CD4-positive, alpha-beta T cell (primary cell): ENCODE results near the gene ARRDC2. TPM values are rescaled to one million over a fixed set of nuclear protein-coding genes. Genes with fewer than 3 reads are reported as not detected.

Experiments used
- ATAC-seq: fragments of 200-7000 bp; cut with Tn5 transposase; one replicate; pipeline ENCODE4 v1.10.0; 2022; ENCODE audit warnings: mild to moderate bottlenecking; ENCODE audit not compliant: poor library complexity
- CTCF ChIA-PET: fragments of 350-600 bp; sonication (Branson Sonifier 250); formaldehyde crosslinking; loops from one replicate; lab custom pipeline; 2021; ENCODE audit warnings: antibody characterized with exemption, inconsistent platforms; lab: Charles Lee
- POLR2A ChIA-PET: fragments of 350-600 bp; sonication (Branson Sonifier 250); formaldehyde crosslinking; loops from one replicate; lab custom pipeline; 2021; ENCODE audit warnings: antibody characterized with exemption, inconsistent platforms; lab: Charles Lee
- DNase-seq, 14 experiments: peaks; one replicate each; pipeline ENCODE4 v3.0.0-alpha.2; 2013 to 2020; ENCODE audit warnings: mixed read lengths in 2 of 14
- H3K27ac ChIP-seq, 2 donors: one replicate each; pipeline versions ENCODE4 v1.5.1 to v1.7.0; 2013; ENCODE audit warnings: low read length in 2 of 2, low read depth in 1 of 2, mild to moderate bottlenecking in 1 of 2
- H3K27me3 ChIP-seq, 2 experiments: 1 replicate in 1 of 2; 2 replicates in 1 of 2; pipeline versions ENCODE4 v1.6.1 to v1.7.0; 2013; ENCODE audit warnings: low read length in 2 of 2, control low read depth in 1 of 2, mild to moderate bottlenecking in 1 of 2, moderate library complexity in 1 of 2; ENCODE audit not compliant: insufficient read depth in 2 of 2, control insufficient read depth in 1 of 2
- H3K36me3 ChIP-seq: one replicate; pipeline ENCODE4 v1.6.1; 2013; ENCODE audit warnings: low read length, control low read depth; ENCODE audit not compliant: insufficient read depth
- H3K4me1 ChIP-seq: one replicate; pipeline ENCODE4 v1.6.1; 2013; ENCODE audit warnings: low read length, control low read depth; ENCODE audit not compliant: insufficient read depth
- H3K4me3 ChIP-seq: one replicate; pipeline ENCODE4 v1.5.1; 2013; ENCODE audit warnings: mild to moderate bottlenecking, low read length, moderate library complexity
- H3K9me3 ChIP-seq, 2 experiments: 1 replicate in 1 of 2; 2 replicates in 1 of 2; pipeline versions ENCODE4 v1.6.1 to v1.7.0; 2013; ENCODE audit warnings: low read length in 2 of 2, mild to moderate bottlenecking in 2 of 2, control low read depth in 1 of 2, moderate library complexity in 1 of 2; ENCODE audit not compliant: control insufficient read depth in 1 of 2, insufficient read depth in 1 of 2
- H3K27ac Mint-ChIP-seq: one replicate; pipeline ENCODE4 v1.8.0; 2020; ENCODE audit warnings: mixed read lengths
- H3K27me3 Mint-ChIP-seq: one replicate; pipeline ENCODE4 v1.8.0; 2021; ENCODE audit warnings: mixed read lengths
- H3K36me3 Mint-ChIP-seq: one replicate; pipeline ENCODE4 v1.8.0; 2021; ENCODE audit warnings: low read depth, mixed read lengths
- H3K4me1 Mint-ChIP-seq: one replicate; pipeline ENCODE4 v1.8.0; 2021; ENCODE audit warnings: low read depth, mixed read lengths
- H3K4me3 Mint-ChIP-seq: one replicate; pipeline ENCODE4 v1.8.0; 2020; ENCODE audit warnings: mild to moderate bottlenecking, mixed read lengths
- H3K9me3 Mint-ChIP-seq: one replicate; pipeline ENCODE4 v1.8.0; 2020; ENCODE audit warnings: mixed read lengths
- CTCF ChIP-seq: fragments of 200-600 bp; IDR thresholded peaks from one replicate; pipeline ENCODE4 v1.8.0; 2022; ENCODE audit warnings: antibody characterized with exemption, mild to moderate bottlenecking
- intact Hi-C, 2 experiments: fragments of 100-400 bp; cut with DNase I in 1 of 2; cut with micrococcal nuclease in 1 of 2; formaldehyde crosslinking; loops; one replicate each; pipeline versions ENCODE4 v1.15.1 to v1.9.0; 2023 to 2025; cut with DNase I, micrococcal nuclease
- total RNA-seq, 174 experiments: library from RNA in 2 of 174; stranded (reverse) in 2 of 174; gene quantifications; one replicate each; pipeline ENCODE4 v1.2.3 and lab custom pipeline; 2021 to 2026

Gene ARRDC2
- total RNA-seq, 2 experiments from 2014 or later, result 325 to 341 TPM

- Histone ChIP-seq H3K27me3 (no peaks in the 10 kb centered on the region), H3K27ac (peak overlapping the region; percentile 84 to 92), H3K36me3 (peaks cover 37% of the 10 kb centered on the region), H3K4me3 (peak overlapping the region; percentile 61), H3K9me3 (no peaks in the 10 kb centered on the region), H3K4me1 (peaks cover 63% of the 10 kb centered on the region)
- no peaks in the 10 kb centered on the region for H3K9me3 Mint-ChIP-seq
- H3K27me3 Mint-ChIP-seq, result peaks cover 5% of the 10 kb centered on the region
- ChIA-PET CTCF (interaction anchor here (0.8 to 3.3 kb wide), 13 partner anchors 9 to 161 kb away, joined by 3 to 40 read pairs (median 5); partner anchors contain the start of genes CCDC124 and PIK3R2), POLR2A (interaction anchor here (0.7 to 3.2 kb wide), 13 partner anchors 9 to 161 kb away, joined by 3 to 41 read pairs (median 6); partner anchors contain the start of genes IL12RB1 and PIK3R2)
- peak; percentile 99 for TF ChIP-seq CTCF
- H3K4me3 Mint-ChIP-seq, result peak overlapping the region; percentile 91
- H3K27ac Mint-ChIP-seq, result peak overlapping the region; percentile 97
- ATAC-seq (peak; percentile 57), DNase-seq (peak; percentile 72 to 91 (median 80))
- H3K36me3 Mint-ChIP-seq, result peaks cover 52% of the 10 kb centered on the region
- H3K4me1 Mint-ChIP-seq, result peaks cover 34% of the 10 kb centered on the region
- intact Hi-C loops, result loop anchor here (1.0 to 2.0 kb wide), 3 partner anchors 51 to 160 kb away; no protein-coding TSS in a partner anchor
Observed at GRCh38 chr19:18007044-18007916, 690 bp upstream of the ARRDC2 start.

GRCh38 chr19:18008814-18009213 is 844 bp downstream of the ARRDC2 start:
- ChIA-PET POLR2A (interaction anchor here (0.6 to 3.2 kb wide), 13 partner anchors 8 to 273 kb away, joined by 3 to 41 read pairs (median 4); partner anchors contain the start of genes CCDC124, IL12RB1, JUND and PIK3R2), CTCF (interaction anchor here (2.7 to 3.3 kb wide), 3 partner anchors 10 to 49 kb away, joined by 7 to 40 read pairs (median 13); no protein-coding TSS in a partner anchor)
- Histone ChIP-seq H3K27me3 (no peaks in the 10 kb centered on the region), H3K9me3 (no peaks in the 10 kb centered on the region), H3K27ac (peak overlapping the region; percentile 26 to 92), H3K4me3 (peak overlapping the region; percentile 61), H3K4me1 (peaks cover 65% of the 10 kb centered on the region), H3K36me3 (peaks cover 52% of the 10 kb centered on the region)
- peaks cover 5% of the 10 kb centered on the region for H3K27me3 Mint-ChIP-seq
- intact Hi-C loops, result loop anchor here in 1 of 2 experiments (2.0 kb wide), 1 partner anchor 16 kb away; no protein-coding TSS in a partner anchor
- TF ChIP-seq CTCF, result no peak
- peaks cover 43% of the 10 kb centered on the region for H3K4me1 Mint-ChIP-seq
- H3K36me3 Mint-ChIP-seq, result peaks cover 67% of the 10 kb centered on the region
- DNase-seq, result peak in 2 of 14 experiments; percentile 25 to 43
- H3K4me3 Mint-ChIP-seq, result peak overlapping the region; percentile 76
- ATAC-seq, result no peak
- no peaks in the 10 kb centered on the region for H3K9me3 Mint-ChIP-seq
- H3K27ac Mint-ChIP-seq, result peak overlapping the region; percentile 97

- Histone ChIP-seq H3K27me3 (no peaks in the 10 kb centered on the region), H3K27ac (peak overlapping the region in 1 of 2 donors; percentile 92), H3K9me3 (no peaks in the 10 kb centered on the region), H3K4me1 (peaks cover 70% of the 10 kb centered on the region), H3K36me3 (peaks cover 53% of the 10 kb centered on the region), H3K4me3 (peak overlapping the region; percentile 61)
- ChIA-PET POLR2A (interaction anchor here (1.3 to 3.2 kb wide), 6 partner anchors 9 to 272 kb away, joined by 3 to 41 read pairs (median 14); partner anchors contain the start of gene JUND), CTCF (interaction anchor here (0.6 to 3.3 kb wide), 3 partner anchors 9 to 217 kb away, joined by 3 to 7 read pairs (median 3); no protein-coding TSS in a partner anchor)
- Mint-ChIP-seq H3K4me3 (peak overlapping the region; percentile 76), H3K9me3 (no peaks in the 10 kb centered on the region), H3K36me3 (peaks cover 75% of the 10 kb centered on the region), H3K27ac (peak overlapping the region; percentile 97), H3K27me3 (peaks cover 5% of the 10 kb centered on the region), H3K4me1 (peaks cover 50% of the 10 kb centered on the region)
- DNase-seq (peak in 3 of 14 experiments; percentile 46 to 61 (median 47)), ATAC-seq (no peak)
- no peak for TF ChIP-seq CTCF
- intact Hi-C loops, result loop anchor here in 1 of 2 experiments (2.0 kb wide), 1 partner anchor 15 kb away; no protein-coding TSS in a partner anchor
Observed at GRCh38 chr19:18009412-18010066, 1.6 kb downstream of the ARRDC2 start.
